Middle frontal gyrus (tissue), 1 donor: Measurements from ENCODE around the gene LILRA6.
"Not testable (repeated sequence)": the region's sequence is repeated elsewhere in the genome, so short reads cannot be mapped to it uniquely, and the experiment has no call there.

Source experiments
- DNase-seq: peaks from one replicate; pipeline ENCODE4 v3.0.0-alpha.2; 2015; ENCODE audit warnings: low spot score; ENCODE audit errors: extremely low spot score

Gene LILRA6

GRCh38 chr19:54231077-54231931, 11.3 kb downstream of the LILRA6 start:
- DNase-seq = peak; percentile 76

GRCh38 chr19:54230031-54230430, 12.6 kb downstream of the LILRA6 start:
- DNase-seq = no peak

DNA sequence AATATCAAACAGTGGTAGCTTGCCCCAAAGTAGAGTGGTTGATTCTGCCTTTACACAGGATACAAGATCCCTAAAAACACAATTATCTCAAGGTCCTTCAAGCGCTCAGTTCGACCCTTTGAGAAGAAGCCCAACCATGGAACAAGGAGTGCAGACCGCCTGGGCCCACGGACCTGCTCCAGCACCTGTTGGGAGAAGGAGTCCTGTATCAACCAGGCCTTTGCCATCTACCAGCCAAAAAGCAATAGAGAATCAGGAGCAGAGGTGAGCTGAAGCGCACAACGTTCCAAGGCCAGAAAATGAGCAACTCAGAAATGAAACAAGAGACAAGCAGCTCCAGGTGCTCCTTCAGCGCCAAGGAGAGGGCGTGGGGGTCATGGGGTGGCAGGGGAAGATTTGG, 13.4 kb downstream of the LILRA6 start:
- DNase-seq = no peak

DNA sequence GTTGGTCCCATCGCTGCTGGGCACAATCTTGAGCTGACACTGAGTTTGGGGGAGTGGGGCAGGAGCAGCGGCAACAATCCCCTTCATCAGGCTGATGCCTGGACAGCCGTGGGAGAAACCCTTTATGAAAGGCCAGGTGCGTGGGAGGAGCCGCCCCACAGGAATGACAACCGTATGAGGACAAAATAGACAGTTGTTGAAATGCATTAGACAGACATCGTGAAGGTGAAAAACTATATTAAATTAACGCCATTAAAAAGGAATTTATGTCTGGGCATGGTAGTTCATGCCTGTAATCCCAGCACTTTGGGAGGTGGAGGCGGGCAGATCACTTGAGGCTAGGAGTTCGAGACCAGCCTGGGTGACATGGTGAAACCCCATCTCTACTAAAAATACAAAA, 18.0 kb downstream of the LILRA6 start:
- not testable (repeated sequence) for DNase-seq

- DNase-seq = not testable (repeated sequence)
Observed at GRCh38 chr19:54223937-54224281, 18.7 kb downstream of the LILRA6 start.

GRCh38 chr19:54223277-54223936, 19.2 kb downstream of the LILRA6 start:
- not testable (repeated sequence) for DNase-seq

DNA sequence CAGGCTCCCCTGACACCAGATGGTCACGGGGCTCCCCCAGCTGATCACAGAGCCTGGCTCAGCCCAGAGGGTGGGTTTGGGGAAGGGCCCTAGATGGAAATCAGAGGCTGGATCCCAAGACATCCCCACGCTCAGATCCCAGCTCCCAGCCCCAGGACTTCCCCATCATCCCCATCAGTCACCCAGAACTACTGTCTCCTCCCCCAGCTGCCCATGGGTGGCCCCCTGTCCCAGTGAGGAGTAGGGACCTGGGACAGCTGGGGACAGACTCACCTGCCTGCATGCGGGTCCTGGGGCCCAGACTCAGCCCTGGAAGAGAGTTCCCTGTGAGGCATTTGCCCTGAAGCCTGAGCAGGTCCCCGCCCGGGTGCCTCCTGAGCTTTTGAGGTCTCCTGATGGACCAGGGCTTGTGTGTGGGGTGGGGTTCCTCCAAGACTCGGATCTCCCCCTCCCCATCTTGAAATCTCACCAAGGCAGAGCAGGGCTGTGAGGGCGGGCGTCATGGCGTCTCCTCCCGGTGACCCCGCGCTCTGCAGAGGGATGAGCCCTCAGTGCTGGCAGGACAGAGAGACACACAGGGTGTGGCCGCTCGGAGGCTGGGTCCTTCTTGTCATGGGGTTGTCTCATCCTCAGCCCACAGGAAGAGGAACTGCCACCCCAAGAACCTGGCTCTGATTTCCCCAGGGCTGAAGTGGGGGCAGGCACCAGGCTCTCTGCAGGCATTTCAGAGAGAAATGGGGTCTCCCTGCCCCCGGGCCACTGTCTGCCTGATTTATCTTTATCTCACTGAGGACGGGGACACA, 19.9 kb downstream of the LILRA6 start, which contains the start of gene LILRB3:
LILRB3 (minus strand) TSS at position 534 of the 803 bp plus-strand sequence; CDS start at position 503, 31 bp downstream.
- DNase-seq = not testable (repeated sequence)

GRCh38 chr19:54221947-54222346, 20.6 kb downstream of the LILRA6 start:
- DNase-seq = not testable (repeated sequence)

GRCh38 chr19:54219702-54220101, 22.9 kb downstream of the LILRA6 start:
- not testable (repeated sequence) for DNase-seq

- no peak for DNase-seq
Observed at GRCh38 chr19:54218960-54219661, 23.5 kb downstream of the LILRA6 start.

- no peak for DNase-seq
Observed at GRCh38 chr19:54218259-54218658, 24.3 kb downstream of the LILRA6 start.

DNA sequence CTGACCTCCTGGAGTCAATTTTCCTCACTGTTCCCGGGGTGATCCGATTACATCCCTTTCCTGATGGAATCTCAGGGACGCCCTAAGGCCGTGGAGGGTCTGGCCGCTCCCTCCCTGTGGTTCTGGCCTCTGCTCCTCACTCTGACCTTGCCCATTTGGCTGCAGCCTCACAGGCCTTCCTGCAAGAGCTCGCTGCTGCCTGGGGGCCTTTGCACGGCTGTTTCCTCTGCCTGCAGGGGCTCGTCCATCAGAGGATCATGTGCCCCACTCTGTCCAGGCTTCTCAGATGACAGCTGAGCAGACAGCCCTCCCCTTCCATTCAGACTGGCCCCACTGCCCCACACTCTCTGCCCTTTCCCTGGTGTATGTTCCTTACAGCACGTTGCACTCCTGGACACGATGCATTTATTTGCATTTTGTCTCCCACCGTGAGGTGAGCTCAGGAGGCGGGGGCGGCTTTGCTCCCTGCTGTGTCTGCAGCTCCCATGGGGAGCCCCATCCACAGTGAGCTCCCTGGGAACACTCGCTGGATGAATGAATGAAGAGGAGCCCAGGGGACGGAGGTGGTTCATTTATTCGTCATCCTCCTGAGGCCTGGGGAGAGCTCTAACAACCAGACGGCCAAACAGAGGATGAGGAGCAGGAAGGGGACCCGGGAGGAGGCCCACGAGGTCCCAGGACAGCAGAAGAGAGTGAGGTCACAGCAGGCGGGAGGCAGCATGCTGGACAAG, 24.9 kb downstream of the LILRA6 start:
- DNase-seq = not testable (repeated sequence)

GRCh38 chr19:54216869-54217268, 25.7 kb downstream of the LILRA6 start:
- no peak for DNase-seq

- not testable (repeated sequence) for DNase-seq
Observed at GRCh38 chr19:54214734-54215133, 27.9 kb downstream of the LILRA6 start.

GRCh38 chr19:54214217-54214616, 28.4 kb downstream of the LILRA6 start:
- not testable (repeated sequence) for DNase-seq

- DNase-seq = no peak
Observed at GRCh38 chr19:54211235-54211634, 31.4 kb downstream of the LILRA6 start.

DNA sequence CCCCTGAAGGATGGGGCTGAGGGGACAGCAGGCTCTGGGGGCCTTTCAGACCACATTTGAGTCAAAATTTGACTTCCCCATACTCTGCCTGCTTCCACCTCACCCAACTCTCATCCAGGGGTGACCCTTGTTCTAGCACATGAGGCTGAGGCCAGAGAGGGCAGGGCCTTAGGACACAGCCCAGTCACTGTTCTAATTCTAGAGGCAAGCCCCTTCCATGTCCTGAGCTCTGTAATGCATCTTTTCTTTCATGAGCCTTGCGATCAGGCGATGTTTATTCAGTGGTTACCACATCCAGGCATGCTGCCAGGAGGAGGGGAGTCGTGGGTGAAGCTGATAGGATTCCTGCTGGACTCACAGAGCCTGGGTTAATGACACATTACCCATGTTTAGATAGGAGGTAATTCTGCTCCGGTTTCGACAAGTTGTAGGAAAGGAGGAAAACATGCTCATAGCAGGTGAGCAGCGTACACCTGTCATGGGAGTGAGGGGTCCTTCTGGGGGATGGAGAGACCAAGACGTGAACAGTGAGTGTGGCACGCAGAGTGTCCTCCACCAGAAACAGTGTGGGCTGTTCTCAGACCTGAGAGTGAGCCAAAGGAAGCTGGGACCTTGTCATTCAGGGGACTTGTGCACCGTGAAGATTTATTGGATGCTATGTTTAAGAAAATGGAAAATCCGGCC, 32.6 kb downstream of the LILRA6 start:
- peak; percentile 52 for DNase-seq

DNA sequence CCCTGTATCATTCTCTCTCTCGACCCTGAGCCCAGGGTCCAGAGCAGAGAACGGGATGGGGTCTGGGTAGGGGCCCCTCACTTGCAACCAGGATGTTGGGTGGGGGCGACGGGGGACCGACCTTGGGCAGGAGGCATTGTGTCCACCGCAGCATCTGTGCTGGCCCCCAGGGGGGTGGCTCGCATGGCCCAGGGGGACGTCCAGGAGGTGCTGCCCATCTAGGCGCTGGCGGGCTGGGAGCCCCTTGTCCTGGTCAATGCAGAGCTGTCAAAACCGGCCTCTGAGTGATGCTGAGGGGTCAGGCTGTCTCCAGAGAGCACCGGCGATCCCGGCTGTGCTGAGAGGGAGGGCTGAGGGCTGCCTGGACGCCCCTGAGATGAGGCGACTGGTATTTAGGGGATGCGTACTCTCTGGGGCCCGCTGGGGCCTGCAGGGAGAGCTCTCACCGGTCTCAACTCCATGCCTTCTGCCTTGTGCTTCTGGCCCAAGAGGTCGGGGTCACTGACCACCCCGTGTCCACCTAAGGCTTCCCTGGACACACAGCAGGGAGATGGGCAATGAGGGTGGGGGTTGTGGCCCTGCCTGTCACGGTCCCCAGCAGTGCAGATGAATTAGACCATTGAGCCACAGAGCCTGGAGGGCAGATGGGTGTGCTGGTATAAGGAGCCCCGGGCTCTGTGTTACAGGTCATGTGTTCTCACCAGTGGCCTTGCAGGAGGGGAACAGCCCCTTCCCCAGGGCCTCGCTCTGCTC, 33.4 kb downstream of the LILRA6 start:
- no peak for DNase-seq

DNA sequence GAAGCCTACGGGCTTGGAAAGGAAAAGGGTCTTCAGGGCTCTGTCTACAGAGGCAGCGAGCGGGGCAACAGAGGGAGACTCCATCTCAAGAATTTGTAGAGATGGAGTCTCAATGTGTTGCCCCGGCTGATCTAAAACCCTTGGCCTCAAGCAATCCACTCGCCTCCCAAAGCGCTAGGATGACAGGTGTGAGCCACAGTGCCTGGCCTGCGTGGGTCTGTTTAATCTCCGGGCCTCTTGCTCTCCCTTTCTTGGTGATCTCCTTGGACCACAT, 33.9 kb downstream of the LILRA6 start:
- DNase-seq = no peak
